OCI-LY1 (cell line): ENCODE data around the gene KDM4F.

Experiments used
- H2AFZ ChIP-seq: fragments of 200-600 bp; sonication (generic), shearing (Covaris generic); 2 replicates; pipeline ENCODE4 v1.6.0; 2014; ENCODE audit warnings: antibody characterized with exemption, mild to moderate bottlenecking, low read length
- H3F3A ChIP-seq: fragments of 200-600 bp; sonication (generic), shearing (Covaris generic); 2 replicates; pipeline ENCODE4 v1.6.0; 2014; ENCODE audit warnings: mild to moderate bottlenecking, antibody characterized with exemption, low read length, moderate library complexity; ENCODE audit not compliant: insufficient read depth
- H3K27ac ChIP-seq: fragments of 200-600 bp; sonication (generic); 2 replicates; pipeline ENCODE4 v1.5.1; 2014; ENCODE audit warnings: low read length, mixed run types, mild to moderate bottlenecking, low read depth; ENCODE audit not compliant: poor library complexity, severe bottlenecking
- H3K27me3 ChIP-seq: fragments of 200-600 bp; sonication (generic); 2 replicates; pipeline ENCODE4 v1.6.0; 2014; ENCODE audit warnings: antibody characterized with exemption, mild to moderate bottlenecking, low read length, moderate library complexity; ENCODE audit not compliant: insufficient read depth
- H3K36me3 ChIP-seq: fragments of 200-600 bp; sonication (generic); 2 replicates; pipeline ENCODE4 v1.6.1; 2014; ENCODE audit warnings: mild to moderate bottlenecking, antibody characterized with exemption, low read length, moderate library complexity, mixed read lengths; ENCODE audit not compliant: insufficient read depth
- H3K4me1 ChIP-seq: fragments of 200-600 bp; sonication (generic); 2 replicates; pipeline ENCODE4 v1.5.1; 2014; ENCODE audit warnings: mild to moderate bottlenecking, low read length, moderate library complexity; ENCODE audit not compliant: insufficient read depth, severe bottlenecking
- H3K4me2 ChIP-seq: fragments of 200-600 bp; sonication (generic), shearing (Covaris generic); 2 replicates; pipeline ENCODE4 v1.6.1; 2014; ENCODE audit warnings: low read length
- H3K4me3 ChIP-seq: fragments of 200-600 bp; sonication (generic); 2 replicates; pipeline ENCODE4 v1.5.1; 2014; ENCODE audit warnings: low read length, low read depth, mild to moderate bottlenecking, mixed read lengths; ENCODE audit not compliant: poor library complexity, severe bottlenecking
- H3K79me2 ChIP-seq: fragments of 200-600 bp; shearing (Covaris generic); 2 replicates; pipeline ENCODE4 v1.6.1; 2016; ENCODE audit warnings: mixed run types, low read length, mixed read lengths; ENCODE audit not compliant: insufficient read depth
- H3K9ac ChIP-seq: fragments of 200-600 bp; sonication (generic), shearing (Covaris generic); 2 replicates; pipeline ENCODE4 v1.6.1; 2014; ENCODE audit warnings: mild to moderate bottlenecking, low read length, mixed read lengths
- H3K9me2 ChIP-seq: fragments of 200-600 bp; sonication (generic), shearing (Covaris generic); 2 replicates; pipeline ENCODE4 v1.6.1; 2014; ENCODE audit warnings: low read depth, mild to moderate bottlenecking, low read length, mixed read lengths
- H3K9me3 ChIP-seq: fragments of 200-600 bp; shearing (Covaris generic); 2 replicates; pipeline ENCODE4 v1.6.1; 2014; ENCODE audit warnings: low read length, mixed read lengths
- H4K20me1 ChIP-seq: fragments of 200-600 bp; sonication (generic), shearing (Covaris generic); 2 replicates; pipeline ENCODE4 v1.6.0; 2016; ENCODE audit warnings: mild to moderate bottlenecking, low read length; ENCODE audit not compliant: insufficient read depth
- EZH2 ChIP-seq: fragments of 200-600 bp; sonication (generic), shearing (Covaris generic); IDR thresholded peaks from 2 replicates; pipeline ENCODE4 v1.8.0; 2017; ENCODE audit warnings: borderline replicate concordance, mixed run types, mild to moderate bottlenecking, antibody characterized with exemption, low read length, moderate library complexity, mixed read lengths
- TF ChIP-seq, protein P1 (sequence below): fragments of 200-600 bp; sonication (generic), shearing (Covaris generic); IDR thresholded peaks from 2 replicates; pipeline ENCODE4 v1.5.1; 2017; ENCODE audit warnings: mild to moderate bottlenecking, antibody characterized with exemption, low read length, moderate library complexity, mixed read lengths

Gene KDM4F

DNA sequence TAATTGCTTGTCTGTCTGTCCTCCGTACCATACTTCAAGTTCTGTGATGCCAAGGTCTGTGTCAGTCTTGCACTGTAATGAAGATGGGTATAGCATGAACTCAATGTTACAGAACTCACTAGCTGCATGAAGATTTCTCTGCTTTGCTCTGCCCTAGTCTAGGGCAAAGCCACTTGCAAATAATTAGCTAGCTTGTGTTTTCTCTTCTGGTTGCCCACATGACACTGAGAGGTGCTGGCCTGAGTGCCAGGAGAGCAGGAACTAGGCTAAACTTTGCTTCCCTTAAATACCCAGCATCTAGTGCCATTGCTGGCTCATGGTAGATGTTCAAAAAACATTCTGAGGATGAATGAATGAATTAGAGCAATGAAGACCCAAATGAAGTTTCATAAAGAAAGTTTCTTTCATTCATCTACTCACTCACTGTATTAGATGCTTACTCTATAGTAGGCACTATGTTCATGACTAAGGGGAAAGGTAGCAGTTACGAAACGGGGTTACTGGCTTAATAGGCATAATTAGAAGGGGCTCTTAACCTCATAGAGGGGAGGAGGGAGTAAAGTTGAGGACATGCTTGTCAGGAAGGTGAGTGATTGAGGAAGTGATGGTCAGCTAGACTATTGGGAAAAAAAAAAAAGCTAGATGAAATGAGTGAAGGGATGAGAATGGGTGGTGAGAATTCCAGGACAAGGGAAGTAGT is 36.0 kb downstream of the KDM4F start:
- Histone ChIP-seq H3K4me2 (no peak overlapping the region), H4K20me1 (no peaks in the 10 kb centered on the region), H3K4me3 (no peak overlapping the region), H3K9me3 (no peaks in the 10 kb centered on the region), H3K27me3 (no peaks in the 10 kb centered on the region), H3K36me3 (no peaks in the 10 kb centered on the region), H3K79me2 (no peaks in the 10 kb centered on the region), H3K27ac (no peak overlapping the region), H3K9me2 (no peaks in the 10 kb centered on the region), H2AFZ (no peak overlapping the region), H3K9ac (no peak overlapping the region), H3F3A (no peaks in the 10 kb centered on the region), H3K4me1 (peaks cover 9% of the 10 kb centered on the region)
- no peak for TF ChIP-seq EZH2
- TF ChIP-seq, protein P1, sequence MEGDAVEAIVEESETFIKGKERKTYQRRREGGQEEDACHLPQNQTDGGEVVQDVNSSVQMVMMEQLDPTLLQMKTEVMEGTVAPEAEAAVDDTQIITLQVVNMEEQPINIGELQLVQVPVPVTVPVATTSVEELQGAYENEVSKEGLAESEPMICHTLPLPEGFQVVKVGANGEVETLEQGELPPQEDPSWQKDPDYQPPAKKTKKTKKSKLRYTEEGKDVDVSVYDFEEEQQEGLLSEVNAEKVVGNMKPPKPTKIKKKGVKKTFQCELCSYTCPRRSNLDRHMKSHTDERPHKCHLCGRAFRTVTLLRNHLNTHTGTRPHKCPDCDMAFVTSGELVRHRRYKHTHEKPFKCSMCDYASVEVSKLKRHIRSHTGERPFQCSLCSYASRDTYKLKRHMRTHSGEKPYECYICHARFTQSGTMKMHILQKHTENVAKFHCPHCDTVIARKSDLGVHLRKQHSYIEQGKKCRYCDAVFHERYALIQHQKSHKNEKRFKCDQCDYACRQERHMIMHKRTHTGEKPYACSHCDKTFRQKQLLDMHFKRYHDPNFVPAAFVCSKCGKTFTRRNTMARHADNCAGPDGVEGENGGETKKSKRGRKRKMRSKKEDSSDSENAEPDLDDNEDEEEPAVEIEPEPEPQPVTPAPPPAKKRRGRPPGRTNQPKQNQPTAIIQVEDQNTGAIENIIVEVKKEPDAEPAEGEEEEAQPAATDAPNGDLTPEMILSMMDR = no peak

DNA sequence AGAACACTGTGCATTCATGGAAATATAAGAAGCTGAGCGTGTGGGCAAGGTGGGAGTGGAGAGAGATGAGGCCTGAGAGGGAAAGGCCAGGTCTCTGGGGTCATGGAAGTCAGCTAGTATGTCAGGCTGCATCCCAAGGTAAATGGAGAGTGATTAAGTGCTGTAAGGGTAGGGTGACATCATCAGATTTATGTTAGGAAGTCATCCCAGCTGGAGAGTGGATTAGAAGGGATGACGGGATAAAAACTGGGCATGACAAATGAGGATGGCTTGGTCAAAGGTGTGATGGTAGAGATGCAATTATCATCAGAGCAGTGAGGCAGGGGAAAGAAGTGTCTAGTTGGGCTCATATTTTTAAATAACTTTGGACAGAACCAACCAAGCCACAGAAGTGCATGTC is 36.9 kb downstream of the KDM4F start:
- no peaks in the 10 kb centered on the region for H4K20me1 ChIP-seq
- H3F3A ChIP-seq = no peaks in the 10 kb centered on the region
- H3K36me3 ChIP-seq = no peaks in the 10 kb centered on the region
- H3K9me3 ChIP-seq = no peaks in the 10 kb centered on the region
- H3K27me3 ChIP-seq = no peaks in the 10 kb centered on the region
- H2AFZ ChIP-seq = no peak overlapping the region
- no peak overlapping the region for H3K9ac ChIP-seq
- peaks cover 13% of the 10 kb centered on the region for H3K4me1 ChIP-seq
- no peaks in the 10 kb centered on the region for H3K9me2 ChIP-seq
- no peak overlapping the region for H3K4me3 ChIP-seq
- TF ChIP-seq EZH2 = no peak
- TF ChIP-seq, protein P1 = no peak
- H3K79me2 ChIP-seq = no peaks in the 10 kb centered on the region
- no peak overlapping the region for H3K27ac ChIP-seq
- H3K4me2 ChIP-seq = no peak overlapping the region

DNA sequence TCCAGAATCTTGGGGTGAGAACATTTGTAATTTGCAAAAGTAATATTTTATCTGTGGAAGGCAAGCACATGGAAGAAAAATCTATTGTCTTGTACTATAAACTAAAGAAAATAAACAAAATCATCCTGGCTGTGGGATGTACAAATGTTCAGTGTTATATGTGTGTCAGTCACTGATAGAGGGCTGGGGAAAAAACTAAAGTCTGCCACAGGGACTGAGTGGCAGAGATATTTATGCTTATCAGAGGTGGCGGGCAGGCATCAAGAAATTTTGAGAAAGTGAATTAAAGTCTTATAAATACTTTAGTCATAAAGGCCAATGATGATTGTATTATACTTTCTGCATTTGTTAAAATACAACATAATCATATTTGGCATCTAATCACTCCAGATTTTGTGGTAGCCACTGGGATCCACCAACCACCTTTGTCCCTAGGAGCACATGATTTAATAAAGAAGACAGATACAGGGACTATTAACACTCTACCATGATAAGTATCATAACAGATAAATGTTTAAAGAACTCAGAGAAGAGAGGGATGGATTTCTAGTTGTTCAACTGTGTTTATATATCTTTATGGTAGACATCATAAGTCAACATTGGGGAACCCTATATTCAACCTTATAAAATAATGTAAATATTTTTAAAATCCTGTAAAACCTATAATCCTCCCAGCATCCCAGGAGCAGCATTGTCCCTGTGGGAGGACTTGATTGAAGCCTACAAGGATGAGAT is 37.8 kb downstream of the KDM4F start:
- Histone ChIP-seq H3K27me3 (no peaks in the 10 kb centered on the region), H2AFZ (no peak overlapping the region), H3K36me3 (no peaks in the 10 kb centered on the region), H3K4me1 (peaks cover 13% of the 10 kb centered on the region), H3K4me2 (no peak overlapping the region), H4K20me1 (no peaks in the 10 kb centered on the region), H3F3A (no peaks in the 10 kb centered on the region), H3K9me3 (no peaks in the 10 kb centered on the region), H3K27ac (no peak overlapping the region), H3K4me3 (no peak overlapping the region), H3K9ac (no peak overlapping the region), H3K79me2 (no peaks in the 10 kb centered on the region), H3K9me2 (no peaks in the 10 kb centered on the region)
- no peak for TF ChIP-seq EZH2
- TF ChIP-seq, protein P1 = no peak
